RKO (cell line): ENCODE measurements around the gene IFNAR2.
A peak's percentile ranks its signal among the peaks of the same experiment; 100 is the strongest.
"Not testable (repeated sequence)": the region's sequence is repeated elsewhere in the genome, so short reads cannot be mapped to it uniquely, and the experiment has no call there.

Source experiments
- DNase-seq: peaks from one replicate; pipeline ENCODE4 v3.0.0-alpha.2; 2016; ENCODE audit warnings: low spot score

IFNAR2 gene

DNA sequence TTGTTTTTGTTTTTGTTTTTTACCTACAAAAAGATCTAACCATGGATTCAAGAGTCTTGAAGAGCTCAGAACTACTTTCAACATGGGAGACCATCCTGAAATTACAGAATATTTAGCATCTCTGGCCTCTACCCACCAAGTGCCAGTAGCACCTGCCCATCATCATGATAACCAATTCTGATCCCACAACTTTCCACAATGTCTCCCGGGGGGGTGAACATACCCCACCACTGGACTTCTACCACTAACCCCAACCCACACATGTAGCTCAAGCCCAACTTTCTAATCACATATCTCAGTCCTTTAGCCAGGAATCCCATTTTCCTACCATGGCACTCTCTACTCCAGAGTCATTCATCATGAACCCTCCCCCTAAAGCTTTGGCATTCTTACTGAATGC, 15.7 kb upstream of the IFNAR2 start:
- DNase-seq: no peak

- DNase-seq: no peak
Observed at GRCh38 chr21:33217138-33217520, 12.6 kb upstream of the IFNAR2 start.

- no peak for DNase-seq
Observed at GRCh38 chr21:33219300-33219699, 10.4 kb upstream of the IFNAR2 start.

- DNase-seq: no peak
Observed at GRCh38 chr21:33219954-33220353, 9.8 kb upstream of the IFNAR2 start.

DNA sequence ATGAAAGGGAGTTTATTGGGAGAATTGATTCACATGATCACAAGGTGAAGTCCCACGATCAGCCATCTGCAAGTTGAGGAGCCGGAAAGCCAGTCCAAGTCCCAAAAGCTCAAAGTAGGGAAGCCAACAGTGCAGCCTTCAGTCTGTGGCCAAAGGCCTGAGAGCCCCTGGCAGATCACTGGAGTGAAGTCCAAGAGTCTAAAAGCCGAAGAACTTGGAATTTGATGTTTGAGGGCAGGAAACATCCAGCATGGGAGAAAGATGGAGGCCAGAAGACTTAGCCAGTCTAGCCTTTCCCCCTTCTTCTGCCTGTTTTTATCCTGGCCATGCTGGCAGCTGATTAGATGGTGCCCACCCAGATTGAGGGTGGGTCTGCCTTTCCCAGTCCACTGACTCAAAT, 4.4 kb upstream of the IFNAR2 start:
- not testable (repeated sequence) for DNase-seq

GRCh38 chr21:33228455-33228854, 1.3 kb upstream of the IFNAR2 start:
- no peak for DNase-seq

- DNase-seq: no peak
Observed at GRCh38 chr21:33229099-33229783, 497 bp upstream of the IFNAR2 start.

GRCh38 chr21:33230545-33231324, 997 bp downstream of the IFNAR2 start:
- peak; percentile 76 for DNase-seq

DNA sequence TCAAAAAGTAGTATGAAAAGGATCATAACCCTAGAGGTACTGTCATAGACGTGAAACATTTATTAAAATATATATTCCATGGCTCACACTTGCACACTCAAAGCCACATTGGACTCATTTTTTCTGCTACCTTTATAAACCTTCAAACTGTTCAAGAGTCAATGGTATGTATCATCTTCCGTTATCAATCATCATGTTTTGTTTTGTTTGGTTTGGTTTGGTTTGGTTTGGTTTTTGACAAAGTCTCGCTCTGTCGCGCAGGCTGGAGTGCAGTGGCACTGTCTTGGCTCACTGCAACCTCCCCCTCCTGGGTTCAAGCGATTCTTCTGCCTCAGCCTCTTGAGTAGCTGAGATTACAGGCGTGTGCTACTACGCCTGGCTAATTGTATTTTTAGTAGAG, 1.8 kb downstream of the IFNAR2 start:
- DNase-seq: no peak

DNA sequence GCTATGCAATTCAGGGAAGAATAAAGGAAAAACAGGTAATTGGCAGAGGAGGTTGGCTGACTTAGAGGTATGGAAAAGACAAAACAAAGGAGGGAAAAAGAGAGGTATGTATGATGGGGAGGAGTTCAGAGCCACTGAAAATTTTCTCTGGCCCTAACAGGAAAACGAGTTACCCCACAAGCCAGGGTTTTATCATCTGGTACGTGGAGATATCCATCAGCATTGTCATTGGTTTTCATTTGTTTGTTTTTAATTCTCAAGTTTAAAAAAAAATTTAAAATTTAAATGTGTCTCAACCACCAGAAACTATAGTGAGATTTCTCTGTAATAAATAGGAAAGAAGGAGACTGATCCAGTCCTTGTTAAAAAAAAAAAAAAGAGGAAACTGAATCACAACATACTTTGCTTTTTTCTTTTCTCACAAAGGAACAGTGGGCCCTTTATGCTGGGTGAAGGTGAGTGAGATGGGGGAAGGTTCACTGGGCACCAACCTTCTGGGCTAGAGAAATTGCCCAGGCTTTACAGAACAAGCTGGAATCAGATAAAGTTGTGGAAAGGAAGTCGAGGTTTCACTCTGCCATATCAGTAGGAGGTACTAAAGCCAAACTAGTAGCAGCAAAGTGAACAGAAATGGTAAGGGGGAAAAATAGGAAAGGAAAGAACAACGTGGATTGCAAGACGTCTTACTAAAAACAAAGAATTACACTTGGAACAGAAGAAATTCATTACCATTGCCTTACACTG, 2.7 kb downstream of the IFNAR2 start:
- no peak for DNase-seq

DNA sequence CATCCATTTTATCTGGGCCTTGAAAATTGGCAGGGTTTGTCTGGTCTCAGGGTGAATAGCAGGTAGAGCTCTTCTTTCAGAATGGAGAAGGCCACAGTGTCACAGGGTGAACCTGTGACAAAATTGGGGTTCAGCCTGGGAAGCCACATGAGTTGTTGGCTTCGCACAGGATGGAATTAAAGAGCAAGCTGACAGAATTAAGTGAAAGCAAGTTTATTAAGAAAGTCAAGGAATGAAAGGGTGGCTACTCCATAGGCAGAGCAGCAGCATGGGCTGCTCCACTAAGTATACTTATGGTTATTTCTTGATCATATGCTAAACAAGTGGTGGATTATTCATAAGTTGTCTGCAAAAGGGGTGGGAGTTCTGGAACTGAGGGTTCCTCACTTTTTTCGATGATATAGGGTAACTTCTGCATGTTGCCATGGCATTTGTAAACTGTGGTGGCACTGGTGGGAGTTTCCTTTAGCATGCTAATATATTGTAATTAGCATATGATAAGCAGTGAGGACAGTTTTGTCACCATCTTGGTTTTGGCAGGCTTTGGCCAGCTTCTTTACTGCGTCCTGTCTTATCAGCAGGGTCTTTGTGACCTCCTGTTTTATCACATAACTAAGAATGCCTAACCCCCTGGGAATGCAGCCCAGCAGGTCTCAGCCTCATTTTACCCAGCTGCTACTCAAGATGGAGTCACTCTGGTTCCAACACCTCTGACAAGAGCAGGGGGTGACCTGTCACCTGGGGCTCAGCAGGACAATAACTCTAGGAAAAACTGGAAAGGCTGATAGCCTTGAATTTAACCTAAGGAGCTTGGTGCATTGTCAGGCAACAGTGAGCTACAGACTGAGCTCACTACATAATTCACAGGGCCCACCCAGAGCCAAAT, 5.1 kb downstream of the IFNAR2 start:
- no peak for DNase-seq

- DNase-seq: no peak
Observed at GRCh38 chr21:33236013-33236686, 6.4 kb downstream of the IFNAR2 start.

GRCh38 chr21:33236766-33237165, 7.0 kb downstream of the IFNAR2 start:
- no peak for DNase-seq

DNA sequence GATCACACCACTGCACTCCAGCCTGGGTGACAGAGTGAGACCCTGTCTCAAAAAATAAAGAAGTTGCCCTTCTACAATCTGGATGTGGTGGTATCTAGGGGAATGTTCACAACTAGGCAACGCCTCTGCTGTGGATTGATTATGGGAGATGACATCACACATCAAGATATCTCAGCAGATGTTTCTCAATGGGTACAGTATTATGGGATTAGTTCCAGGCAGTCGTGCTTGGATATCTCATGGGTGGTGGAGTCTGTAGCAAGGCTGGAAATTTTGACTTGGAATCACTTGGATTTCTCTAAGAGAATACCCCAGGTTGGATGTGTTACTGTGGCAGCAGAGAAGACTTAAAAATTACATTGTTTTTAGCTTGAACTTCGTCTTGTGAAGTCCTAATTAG, 7.7 kb downstream of the IFNAR2 start:
- no peak for DNase-seq

DNA sequence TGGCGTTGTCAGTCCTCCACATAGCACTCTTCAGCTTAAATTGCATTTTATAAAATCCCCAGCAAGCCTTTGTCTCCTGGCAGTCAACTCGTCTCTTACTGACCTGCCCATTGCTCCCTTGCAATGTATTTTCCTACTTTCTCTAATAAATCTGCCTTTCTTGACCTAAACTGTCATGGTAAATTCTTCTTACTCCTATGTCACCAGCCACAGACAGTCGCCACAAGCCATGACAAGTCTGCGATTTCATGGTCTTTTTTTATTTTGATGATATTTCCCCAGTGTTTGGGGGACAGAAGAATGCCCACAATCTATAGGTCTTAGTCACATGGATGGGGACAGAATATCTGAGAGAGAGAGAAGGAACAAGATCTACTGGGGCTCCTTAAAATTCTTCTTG, 8.4 kb downstream of the IFNAR2 start:
- no peak for DNase-seq

DNA sequence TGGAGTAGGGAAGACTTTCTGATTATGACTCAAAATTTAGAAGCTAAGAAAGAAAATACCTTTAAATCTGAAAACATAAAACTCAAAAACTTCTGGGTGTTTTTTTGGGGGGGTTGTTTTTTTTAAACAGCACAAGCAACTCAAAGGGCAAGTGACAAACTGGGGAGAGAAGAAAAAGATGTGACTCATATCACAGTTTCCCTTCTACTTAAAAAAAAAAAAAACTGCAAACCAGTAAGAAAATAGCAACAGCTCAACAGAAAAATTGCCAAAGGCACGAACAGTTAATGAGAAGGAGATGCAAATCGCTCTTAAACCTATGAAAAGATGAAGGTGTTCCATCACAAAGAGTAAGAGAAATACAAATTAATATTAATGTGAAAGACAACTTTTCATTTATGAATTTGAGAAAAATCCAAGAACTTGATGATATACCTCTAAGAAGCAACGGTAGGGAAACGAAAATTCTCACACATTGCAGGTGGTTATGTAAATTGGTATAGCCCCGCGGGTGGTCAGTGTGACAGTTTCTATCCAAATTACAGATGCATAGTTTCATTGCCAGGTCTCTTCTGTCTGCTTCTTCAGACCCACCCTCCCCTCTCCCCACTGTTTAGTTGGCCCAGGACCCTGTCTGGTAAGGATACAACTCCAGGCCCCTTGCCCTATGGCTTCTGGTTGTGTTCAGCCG, 9.0 kb downstream of the IFNAR2 start:
- no peak for DNase-seq

- DNase-seq: not testable (repeated sequence)
Observed at GRCh38 chr21:33239559-33240127, 9.9 kb downstream of the IFNAR2 start.

GRCh38 chr21:33240404-33240803, 10.7 kb downstream of the IFNAR2 start:
- DNase-seq: no peak

- no peak for DNase-seq
Observed at GRCh38 chr21:33241846-33242245, 12.1 kb downstream of the IFNAR2 start.

- not testable (repeated sequence) for DNase-seq
Observed at GRCh38 chr21:33242846-33243245, 13.1 kb downstream of the IFNAR2 start.
